ENCODE data around the gene HMG20A.

- TF ChIP-seq CTCF (IDR thresholded peaks at IDR 0.05 in 8 of 11, conservative IDR thresholded peaks at IDR 0.05 in 3 of 11), result no peak
- no peak for TF ChIP-seq POLR2A (IDR thresholded peaks at IDR 0.05)
- TF ChIP-seq POLR2AphosphoS5 (IDR thresholded peaks at IDR 0.05), result no peak
These were observed 9.5 kb downstream of the HMG20A start for GRCh38 chr15:77430213-77430612.
